ENCODE results near the gene MBLAC1.
A peak's percentile ranks its signal among the peaks of the same experiment; 100 is the strongest.

MBLAC1 gene

DNA sequence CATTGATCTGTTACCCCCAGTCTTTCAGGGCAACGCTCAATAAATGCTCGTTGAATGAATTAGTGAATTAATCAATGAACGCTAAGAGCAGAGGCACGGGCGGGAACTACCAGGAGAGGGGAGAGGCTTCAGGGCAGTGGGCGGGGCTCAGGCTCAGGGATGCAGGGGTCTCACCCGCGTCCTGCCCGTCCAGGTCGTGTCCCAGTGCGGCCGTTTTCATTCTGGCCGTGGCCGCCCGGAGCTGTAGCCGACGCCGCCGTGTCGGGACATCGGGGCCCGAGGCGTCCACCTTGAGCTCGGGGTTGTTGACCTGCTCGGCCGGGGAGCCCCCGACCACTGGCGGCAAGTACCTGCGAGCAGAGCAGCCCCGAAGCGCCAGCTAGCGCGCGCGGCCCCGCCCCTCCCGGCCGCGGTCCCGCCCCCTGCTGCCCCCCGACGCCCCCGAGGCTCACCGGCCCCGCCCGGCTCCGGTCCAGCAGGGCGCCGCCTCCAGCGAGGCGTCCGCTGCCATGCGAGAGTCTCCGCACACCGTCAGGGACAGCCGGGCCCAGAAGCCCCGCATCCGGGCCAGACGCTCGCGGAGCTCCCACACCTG lies 44.4 kb downstream of the MBLAC1 start:
- no peak for DNase-seq (ENCODE audit: low read depth in 2 of 2)

DNA sequence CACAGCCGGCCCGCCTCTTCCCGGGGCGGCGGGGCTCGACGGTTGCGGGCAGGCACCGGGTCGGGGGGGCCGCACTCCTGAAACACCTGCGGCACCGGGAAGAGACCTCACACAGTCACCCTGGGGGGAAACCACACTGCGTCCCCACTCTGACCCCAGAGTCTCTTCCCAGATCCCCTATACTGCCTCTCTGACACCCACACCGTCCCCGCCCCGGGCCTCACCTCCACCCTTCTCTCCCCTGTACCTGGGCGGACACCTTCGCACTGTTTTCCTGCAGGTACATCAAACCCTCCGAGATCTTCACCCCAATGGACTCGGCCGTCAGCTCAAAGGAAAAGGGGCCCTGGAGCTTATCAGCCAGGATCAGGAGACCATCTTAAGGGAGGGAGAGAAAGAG lies 45.1 kb downstream of the MBLAC1 start:
- DNase-seq (ENCODE audit: low read depth in 2 of 2): no peak

DNA sequence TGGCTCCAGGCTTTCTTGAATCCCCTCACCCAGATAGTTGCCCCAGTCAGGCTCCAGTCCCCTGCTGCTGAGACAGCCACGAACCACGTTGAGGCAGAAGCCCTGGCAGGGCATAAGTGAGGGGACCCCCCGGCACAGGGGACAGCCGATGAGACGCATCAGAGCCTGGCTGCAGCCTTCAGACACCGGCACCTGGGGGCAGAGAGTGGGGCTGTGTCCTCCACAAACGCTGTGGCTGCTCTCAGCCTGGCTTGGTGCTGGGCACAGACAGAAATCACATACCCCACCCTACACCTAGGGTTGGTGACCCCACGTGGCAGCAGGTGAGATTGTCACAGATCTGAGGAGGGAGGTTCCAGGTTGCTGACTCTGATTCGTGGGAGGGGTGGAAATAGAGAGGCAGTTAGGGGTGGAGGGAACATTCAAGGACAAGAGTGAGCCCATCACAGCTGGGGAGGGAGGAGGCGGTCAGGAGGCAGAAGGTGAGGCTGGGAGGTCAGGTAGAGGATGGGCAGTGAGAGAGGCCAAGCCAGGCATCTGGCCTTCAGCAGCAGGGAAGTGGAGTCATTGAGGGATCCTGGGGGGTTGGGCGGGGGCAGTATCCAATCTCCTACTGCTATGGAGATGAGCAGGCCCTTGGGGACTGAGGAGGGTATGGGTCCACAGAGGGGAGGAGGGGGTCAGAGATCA lies 47.2 kb downstream of the MBLAC1 start:
- DNase-seq (ENCODE audit: low read depth in 2 of 2): no peak

DNA sequence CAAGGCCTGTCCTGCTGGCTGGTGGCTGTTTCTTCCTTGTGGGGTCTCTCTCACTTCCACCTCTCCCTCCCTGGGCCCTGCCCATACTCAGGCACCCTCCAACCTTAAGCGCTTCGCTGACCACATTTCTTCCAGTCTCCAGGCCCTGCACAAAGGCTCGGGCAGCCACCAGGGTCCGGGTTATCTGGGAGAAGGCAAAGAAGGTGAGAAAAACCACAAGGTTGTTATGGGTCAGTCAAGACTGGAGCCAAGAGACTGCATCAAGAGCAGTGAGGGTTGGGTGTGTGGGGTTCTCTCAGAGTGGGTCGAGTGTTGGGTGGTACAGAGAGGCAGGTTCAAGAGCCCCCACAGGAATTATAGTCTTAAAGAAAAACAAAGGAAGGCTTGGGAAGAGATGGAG lies 47.8 kb downstream of the MBLAC1 start:
- no peak for DNase-seq (ENCODE audit: low read depth in 2 of 2)

DNA sequence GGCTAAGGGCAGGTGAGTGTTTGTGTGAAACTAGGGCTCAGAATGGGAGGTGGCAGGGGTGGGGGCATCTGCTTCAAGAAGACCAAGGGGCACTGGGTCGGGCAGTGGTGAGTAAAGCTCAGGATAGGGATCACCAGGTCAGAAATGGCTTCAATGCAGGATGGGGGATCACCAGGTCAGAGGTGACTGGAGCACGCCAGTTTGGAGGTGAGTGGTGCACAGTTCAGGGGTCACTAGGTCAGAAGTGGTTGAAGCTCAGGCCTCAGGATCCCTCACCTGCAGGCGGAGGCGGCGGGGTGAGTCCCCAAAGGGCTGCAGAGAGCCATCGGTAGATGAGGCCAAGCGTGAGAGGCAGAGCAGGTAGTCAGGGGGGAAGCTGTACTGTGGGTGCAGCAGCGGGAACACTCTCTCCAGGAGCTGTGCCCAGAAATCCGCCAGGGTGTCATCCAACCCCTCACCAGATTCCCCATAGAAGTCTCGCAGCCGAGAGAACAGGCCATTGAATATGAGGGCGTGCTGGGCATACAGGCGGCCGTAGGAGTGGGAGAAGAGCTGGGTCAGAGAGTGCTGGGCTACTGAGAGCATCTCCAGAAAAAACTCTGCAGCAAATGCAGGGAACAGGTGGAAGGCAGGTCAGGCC lies 48.6 kb downstream of the MBLAC1 start:
- DNase-seq (ENCODE audit: low read depth in 2 of 2): no peak

DNA sequence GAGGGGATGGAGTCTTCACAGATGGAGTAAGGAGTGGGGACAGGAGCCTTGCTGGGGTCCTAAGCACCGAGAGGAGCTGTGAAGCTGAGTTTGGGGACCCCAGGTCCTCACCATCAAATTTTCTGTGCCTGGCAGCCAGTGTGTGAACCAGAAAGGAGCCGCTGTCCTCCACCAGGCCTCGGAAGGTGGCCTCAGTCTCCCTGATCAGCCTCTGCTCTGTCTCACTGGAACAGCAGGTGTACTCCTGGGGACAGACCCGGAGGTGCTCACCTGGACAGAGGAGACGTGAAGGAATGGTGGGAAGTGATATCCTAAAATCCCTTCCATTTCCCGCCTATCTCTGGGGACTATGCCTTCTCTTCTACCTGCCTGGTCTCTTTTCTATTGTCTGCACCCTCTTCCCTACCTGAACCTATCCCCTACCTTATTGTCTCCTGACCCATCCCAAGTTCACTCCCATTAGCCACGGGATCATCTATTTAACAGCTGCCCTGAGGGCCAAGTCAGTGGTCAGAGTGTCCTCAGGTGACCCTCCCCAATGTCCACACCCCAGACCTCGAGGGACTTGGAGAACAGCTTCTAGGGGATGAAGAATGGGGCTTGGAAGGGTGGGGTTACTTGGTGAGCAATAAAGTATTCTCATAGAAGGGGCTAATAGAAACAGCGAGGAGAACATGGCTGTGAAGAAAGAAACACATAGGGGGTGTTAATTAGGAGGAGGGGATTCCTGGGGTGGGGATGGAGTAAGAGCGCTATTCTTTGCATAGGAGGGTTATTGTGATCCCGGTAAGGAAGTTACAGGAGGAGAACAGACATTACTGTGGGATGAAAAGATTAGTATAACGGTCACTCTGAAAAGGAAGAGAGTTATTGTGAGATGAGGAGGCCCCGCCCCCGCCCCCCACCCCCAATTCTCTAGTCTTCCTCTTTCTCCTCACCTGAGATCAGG lies 49.6 kb downstream of the MBLAC1 start:
- no peak for DNase-seq (ENCODE audit: low read depth in 2 of 2)

DNA sequence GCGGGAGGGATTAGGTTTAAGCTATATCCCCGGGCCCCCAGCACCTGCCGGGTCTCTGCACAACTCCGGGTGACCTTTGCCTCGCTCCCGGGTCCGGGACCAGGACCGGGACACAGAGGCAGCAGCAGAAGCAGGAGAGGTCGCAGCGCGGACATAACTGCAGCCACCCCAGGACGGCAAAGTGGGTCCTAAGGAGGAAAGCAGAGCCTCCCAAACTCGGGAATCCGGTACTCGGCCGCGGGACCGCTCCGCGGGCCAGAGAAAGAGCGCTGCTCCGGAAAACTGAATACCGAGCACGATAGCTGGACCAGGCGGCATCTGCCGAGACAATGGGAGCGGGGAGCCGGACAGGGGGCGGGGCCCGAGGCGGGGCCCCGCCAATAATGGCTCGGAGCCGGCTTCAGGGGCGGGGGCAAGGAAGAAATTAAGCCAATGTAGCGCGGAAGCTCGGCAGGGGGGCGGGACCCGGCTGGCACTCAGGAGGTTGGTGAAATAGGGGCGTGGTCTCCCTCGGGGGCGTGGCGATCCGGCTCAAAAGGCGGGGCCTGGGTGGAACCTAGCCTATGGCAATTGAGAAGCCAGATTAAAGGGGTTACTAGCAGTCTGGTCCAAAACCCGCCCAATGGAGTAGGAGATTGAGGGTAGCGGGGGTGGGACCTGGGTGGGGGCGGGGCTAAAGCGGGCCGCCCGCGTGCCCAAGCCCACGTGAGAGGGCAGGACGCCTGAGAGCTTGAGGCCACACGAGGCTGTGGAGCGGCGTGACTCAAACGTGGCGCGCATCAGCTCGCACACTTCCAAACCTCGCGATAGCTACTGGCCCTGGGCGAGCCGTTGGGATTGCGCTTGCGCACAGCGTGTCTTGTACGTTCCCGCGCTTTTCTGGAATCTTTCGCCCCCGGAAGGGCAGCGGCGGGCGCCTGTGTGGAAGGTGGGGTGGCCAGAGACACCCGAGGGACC lies 50.6 kb downstream of the MBLAC1 start, which contains the start of the genes GPC2 and STAG3:
Gene GPC2, minus strand, starts transcription at position 337 of the 957 bp plus-strand sequence. Its CDS starts 182 bp downstream, at position 155.
Gene STAG3, plus strand, starts transcription at position 874 of the 957 bp plus-strand sequence. CDS start 2,639 bp downstream, outside the sequence.
- DNase-seq (ENCODE audit: low read depth in 2 of 2): peak; percentile 88 to 93

All from stimulated activated CD8-positive, alpha-beta memory T cell treated with anti-CD3 and anti-CD28 coated beads, Interleukin-2, amount 100 ng/mL, for 1 hour (primary cell).